ENCODE measurements around the gene TBC1D17.

The TBC1D17 gene

GRCh38 chr19:49862391-49863253 is 14.9 kb upstream of the TBC1D17 start:
- peak; percentile 30 for DNase-seq

GRCh38 chr19:49863254-49863934 is 14.1 kb upstream of the TBC1D17 start:
- no peak for DNase-seq

GRCh38 chr19:49863935-49864320 is 13.6 kb upstream of the TBC1D17 start:
- DNase-seq, result no peak

- no peak for DNase-seq
These were observed 12.6 kb upstream of the TBC1D17 start for GRCh38 chr19:49864890-49865289.

- peak; percentile 98 for DNase-seq
These were observed 10.3 kb upstream of the TBC1D17 start, which contains the start of gene PNKP for GRCh38 chr19:49866933-49867782. PNKP (minus strand) TSS chr19:49867576; CDS start chr19:49867204, 372 bp downstream.

- peak; percentile 94 for DNase-seq
These were observed 8.5 kb upstream of the TBC1D17 start for GRCh38 chr19:49869009-49869483.

GRCh38 chr19:49869484-49870308 is 7.8 kb upstream of the TBC1D17 start:
- peak; percentile 100 for DNase-seq

GRCh38 chr19:49870309-49870901 is 7.1 kb upstream of the TBC1D17 start:
- no peak for DNase-seq

GRCh38 chr19:49871349-49871985 is 6.0 kb upstream of the TBC1D17 start:
- no peak for DNase-seq

GRCh38 chr19:49872245-49873128 is 5.0 kb upstream of the TBC1D17 start:
- no peak for DNase-seq

GRCh38 chr19:49873129-49873521 is 4.4 kb upstream of the TBC1D17 start:
- no peak for DNase-seq

GRCh38 chr19:49873834-49874233 is 3.7 kb upstream of the TBC1D17 start:
- DNase-seq, result no peak

GRCh38 chr19:49874503-49875157 is 2.9 kb upstream of the TBC1D17 start:
- no peak for DNase-seq

GRCh38 chr19:49875177-49875576 is 2.3 kb upstream of the TBC1D17 start:
- DNase-seq, result no peak

GRCh38 chr19:49875857-49876421 is 1.6 kb upstream of the TBC1D17 start:
- DNase-seq, result peak; percentile 64

- DNase-seq, result peak; percentile 99
These were observed 981 bp upstream of the TBC1D17 start for GRCh38 chr19:49876422-49877019.

- peak; percentile 99 for DNase-seq
These were observed 609 bp downstream of the TBC1D17 start for GRCh38 chr19:49877879-49878743.

- DNase-seq, result no peak
These were observed 1.2 kb downstream of the TBC1D17 start for GRCh38 chr19:49878744-49879070.
